ENCODE data around the gene GSX2.

DNA sequence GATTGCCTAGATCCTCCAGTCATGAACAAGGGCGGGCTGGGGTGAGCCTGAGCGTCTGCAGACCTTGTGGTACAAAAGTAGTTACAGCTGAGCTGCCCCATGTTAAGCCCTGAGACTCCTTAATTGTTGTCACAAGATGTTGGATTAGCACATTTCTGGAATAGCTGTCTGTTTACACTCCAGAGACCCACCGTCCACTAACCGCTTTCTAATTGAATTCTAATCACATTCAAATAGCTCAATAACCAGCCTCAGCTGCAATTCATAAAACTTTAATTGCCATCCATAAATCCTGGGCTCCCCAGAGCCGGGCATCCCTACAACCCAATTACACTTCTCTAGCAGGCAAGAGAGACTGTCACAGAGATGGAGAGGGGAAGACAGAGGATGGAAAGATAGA lies 1.6 kb upstream of the GSX2 start:
- TF ChIP-seq, protein P1, sequence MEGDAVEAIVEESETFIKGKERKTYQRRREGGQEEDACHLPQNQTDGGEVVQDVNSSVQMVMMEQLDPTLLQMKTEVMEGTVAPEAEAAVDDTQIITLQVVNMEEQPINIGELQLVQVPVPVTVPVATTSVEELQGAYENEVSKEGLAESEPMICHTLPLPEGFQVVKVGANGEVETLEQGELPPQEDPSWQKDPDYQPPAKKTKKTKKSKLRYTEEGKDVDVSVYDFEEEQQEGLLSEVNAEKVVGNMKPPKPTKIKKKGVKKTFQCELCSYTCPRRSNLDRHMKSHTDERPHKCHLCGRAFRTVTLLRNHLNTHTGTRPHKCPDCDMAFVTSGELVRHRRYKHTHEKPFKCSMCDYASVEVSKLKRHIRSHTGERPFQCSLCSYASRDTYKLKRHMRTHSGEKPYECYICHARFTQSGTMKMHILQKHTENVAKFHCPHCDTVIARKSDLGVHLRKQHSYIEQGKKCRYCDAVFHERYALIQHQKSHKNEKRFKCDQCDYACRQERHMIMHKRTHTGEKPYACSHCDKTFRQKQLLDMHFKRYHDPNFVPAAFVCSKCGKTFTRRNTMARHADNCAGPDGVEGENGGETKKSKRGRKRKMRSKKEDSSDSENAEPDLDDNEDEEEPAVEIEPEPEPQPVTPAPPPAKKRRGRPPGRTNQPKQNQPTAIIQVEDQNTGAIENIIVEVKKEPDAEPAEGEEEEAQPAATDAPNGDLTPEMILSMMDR (IDR thresholded peaks at IDR 0.05; ENCODE audit: insufficient read depth, low read length, poor library complexity, severe bottlenecking): no peak
- TF ChIP-seq EZH2phosphoT487 (conservative IDR thresholded peaks at IDR 0.05; ENCODE audit: low read length): no peak

Measured in SU-DHL-6 (cell line).